GM18517 (cell line): Measurements from ENCODE around the gene PSMB9.
A peak's percentile ranks its signal among the peaks of the same experiment; 100 is the strongest.

ENCODE experiments used
- ATAC-seq: cut with Tn5 transposase; IDR thresholded peaks from one replicate; pipeline ENCODE4 v1.9.1; 2021; ENCODE audit warnings: mild to moderate bottlenecking, moderate library complexity; ENCODE audit not compliant: unreplicated experiment

PSMB9 gene

DNA sequence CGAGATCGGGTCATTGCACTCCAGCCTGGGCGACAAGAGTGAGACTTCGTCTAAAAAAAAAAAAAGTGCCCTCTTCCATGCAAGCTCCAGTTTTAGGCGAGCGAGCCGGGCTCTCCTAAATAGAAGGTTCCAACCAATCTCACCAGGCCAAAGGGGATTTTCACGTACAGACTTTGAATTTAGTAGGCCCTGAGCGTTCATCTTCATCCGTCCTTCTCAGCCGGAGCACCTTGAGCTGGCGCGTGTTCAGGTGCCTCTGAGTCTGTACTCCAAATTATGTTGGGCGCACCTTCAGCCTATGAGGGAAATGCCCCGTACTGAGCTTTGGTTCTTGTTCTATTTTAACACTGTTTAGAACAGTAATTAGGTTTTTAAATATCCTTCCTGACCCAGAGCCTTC, 14.6 kb upstream of the PSMB9 start:
- no peak for ATAC-seq

DNA sequence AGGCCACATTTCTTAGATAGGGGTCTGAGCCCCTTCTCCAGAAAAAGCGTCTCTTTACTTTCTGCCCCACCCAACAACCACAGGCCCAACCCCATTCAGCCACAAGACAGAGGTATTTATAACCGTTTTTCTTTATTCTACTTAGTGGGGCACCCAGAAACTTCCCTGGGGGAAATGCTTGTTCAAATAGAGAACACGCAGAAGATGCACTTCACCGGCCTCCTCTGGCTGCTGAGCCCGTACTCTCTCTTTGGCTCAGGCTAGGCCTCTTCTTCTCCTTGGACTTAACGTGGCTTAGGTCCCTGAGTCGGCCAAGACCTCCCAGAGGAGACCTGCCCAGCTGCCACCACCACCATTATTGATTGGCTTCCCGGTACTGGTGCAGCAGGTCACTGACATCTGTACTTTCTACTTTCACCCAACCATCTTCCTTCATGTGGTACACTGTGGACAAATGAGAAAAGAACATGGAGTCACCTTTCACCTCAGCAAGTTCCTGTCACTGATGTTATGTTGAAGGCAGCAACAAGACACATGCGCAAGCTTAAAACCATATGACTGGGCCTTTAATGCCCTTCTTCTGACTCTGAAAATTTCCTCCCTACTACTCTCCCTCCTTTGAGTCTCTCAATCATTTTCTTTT, 13.3 kb upstream of the PSMB9 start:
- ATAC-seq = no peak

DNA sequence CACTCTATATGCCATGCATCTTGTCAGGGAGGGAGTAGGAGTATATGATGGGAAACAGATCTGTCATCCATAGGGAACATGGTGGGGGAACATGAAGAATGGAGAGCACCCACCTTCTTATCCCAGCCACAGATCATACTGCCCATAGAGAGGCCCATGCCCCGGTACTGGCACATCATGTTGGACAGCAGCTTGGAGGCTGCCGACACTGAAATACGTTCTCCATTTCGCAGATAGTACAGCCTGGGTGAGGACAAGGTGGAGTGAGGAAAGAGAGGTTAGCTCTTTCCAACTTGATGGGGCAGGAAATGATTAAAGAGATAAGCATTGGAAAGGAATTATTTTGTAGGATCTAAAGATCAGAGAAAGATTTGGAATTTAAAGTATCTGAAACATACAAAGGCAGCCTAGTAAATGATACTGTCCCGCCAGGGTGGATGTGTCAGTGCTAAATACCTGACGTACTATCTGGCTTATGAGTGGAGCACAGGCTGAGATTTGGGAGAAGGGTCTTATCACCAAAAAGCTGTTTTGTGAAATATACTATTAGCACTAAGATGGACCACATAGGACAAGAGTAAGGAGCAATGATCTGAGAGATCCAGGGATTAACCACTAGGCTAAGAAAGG, 11.9 kb upstream of the PSMB9 start:
- ATAC-seq = no peak

DNA sequence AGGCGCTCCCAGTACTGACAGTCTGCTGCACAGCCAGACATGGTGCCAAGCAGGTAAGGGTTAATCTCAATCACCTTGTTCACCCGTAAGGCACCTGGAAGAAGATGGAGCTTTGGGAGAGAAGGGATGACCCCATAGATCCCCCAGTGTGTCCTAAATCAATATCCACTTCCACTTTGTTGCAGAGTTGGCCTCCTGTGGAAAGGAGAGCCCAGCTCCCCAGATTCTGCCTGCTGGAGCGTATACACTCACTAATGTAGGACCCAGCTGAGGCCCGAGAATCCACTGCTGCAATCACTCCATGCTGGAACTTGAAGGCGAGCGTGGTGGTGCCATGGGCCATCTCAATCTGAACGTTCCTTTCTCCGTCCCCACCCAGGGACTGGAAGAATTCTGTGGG, 11.3 kb upstream of the PSMB9 start:
- no peak for ATAC-seq

GRCh38 chr6:32843331-32843978, 10.5 kb upstream of the PSMB9 start:
- ATAC-seq = no peak

DNA sequence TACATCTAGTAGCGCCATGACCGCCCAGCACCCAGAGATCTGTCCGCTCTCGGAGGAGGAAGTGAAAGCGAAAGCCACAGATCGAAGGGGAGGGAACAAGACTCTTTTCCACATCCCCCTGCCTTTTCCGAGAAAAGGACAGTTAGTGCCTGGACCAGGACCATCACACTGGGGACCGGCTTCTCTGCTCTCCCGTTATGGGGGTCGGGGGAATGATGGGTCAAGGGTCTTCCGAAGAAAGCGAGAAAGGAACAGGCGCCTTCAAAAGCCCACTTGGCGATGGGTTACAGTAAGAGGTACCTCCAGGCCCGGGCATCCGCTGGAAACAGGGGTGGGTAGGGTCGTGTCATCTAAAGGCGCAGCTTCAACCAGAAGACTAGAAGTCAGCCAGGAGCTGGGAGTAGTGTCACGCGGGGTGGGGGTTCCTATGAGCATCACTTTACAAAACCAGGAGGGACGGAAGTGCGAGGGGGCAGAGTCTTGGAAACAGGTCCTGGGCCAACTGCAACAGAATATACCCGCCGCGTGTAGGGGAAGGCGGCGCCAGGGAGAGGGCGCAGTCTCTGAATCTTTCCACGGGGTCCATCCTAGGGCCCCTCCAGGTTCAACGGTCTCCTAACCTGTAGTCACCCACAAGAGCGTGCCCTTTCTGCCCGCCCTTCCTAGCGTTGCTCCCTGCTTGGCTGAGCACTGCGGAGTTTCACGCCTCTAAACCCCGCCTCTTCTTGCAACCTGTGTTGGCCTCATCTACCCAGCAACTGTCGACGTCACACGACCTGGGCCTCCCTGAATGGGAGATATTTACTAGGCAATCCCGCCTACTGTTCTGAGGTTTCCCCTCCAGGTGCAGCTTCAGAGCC, 9.8 kb upstream of the PSMB9 start, which contains the start of gene PSMB8:
Gene PSMB8, minus strand, starts transcription at position 69 of the 860 bp plus-strand sequence. Its CDS starts 51 bp downstream, at position 18.
- peak; percentile 73 for ATAC-seq

DNA sequence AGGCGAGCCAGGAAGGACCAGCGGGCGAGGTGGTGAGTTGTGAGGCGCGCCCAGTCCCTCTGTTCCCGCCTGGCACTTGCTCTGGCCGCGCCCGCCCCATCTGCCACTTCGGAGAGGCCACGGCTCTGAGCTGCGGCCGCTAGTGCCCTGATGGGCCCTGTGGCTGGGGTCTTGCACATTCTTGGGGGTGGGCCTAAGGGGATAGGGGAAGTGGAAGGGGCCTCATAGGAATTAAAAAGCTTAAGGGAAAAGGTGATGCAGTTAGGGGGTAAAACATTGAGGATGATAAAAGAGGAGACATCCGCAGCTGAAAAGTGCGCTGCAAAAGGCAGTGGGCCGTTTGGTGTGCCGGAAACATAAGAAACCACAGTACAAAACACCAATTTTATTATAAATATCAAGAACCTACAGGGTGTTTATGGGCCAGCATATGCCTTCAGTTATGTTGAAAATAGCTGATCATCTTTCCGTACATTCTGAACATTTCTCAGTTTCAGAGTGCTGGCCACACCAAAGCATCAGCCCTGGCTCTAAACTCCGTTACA, 9.1 kb upstream of the PSMB9 start:
- ATAC-seq = no peak

- ATAC-seq = no peak
These were observed 8.6 kb upstream of the PSMB9 start for GRCh38 chr6:32845384-32845884.

DNA sequence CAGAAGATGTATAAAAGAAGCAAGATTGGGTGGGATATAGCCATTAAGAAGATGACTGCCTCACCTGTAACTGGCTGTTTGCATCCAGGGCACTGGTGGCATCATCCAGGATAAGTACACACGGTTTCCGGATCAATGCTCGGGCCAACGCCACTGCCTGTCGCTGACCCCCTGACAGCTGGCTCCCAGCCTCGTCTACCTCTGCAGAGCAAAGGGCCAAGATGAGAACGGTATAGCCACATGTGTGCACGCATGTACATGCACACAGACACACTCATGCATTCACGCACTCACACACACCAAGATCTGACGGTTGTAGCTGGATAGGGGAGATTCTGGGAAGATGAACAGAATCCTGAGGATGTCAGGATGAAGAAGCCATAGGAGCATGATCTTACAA, 7.0 kb upstream of the PSMB9 start:
- ATAC-seq = no peak

GRCh38 chr6:32847795-32848194, 6.2 kb upstream of the PSMB9 start:
- ATAC-seq = no peak

DNA sequence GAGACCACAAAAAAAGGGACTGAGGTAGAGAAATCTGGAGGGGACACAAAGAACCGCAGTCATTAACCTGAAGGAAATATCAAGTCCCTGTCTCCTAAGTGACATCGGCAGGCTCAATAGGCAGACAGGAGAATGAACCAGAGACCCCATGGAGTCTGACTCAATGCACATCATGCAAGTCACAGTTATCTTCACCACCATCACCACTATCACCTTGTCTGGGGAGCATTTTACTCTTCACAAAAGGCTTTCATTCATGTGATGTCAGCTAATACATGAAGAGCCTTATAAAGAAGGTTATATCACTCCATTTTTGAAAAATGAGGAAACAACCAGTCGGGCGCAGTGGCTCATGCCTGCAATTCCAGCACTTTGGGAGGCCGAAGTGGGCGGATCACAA, 4.9 kb upstream of the PSMB9 start:
- no peak for ATAC-seq

DNA sequence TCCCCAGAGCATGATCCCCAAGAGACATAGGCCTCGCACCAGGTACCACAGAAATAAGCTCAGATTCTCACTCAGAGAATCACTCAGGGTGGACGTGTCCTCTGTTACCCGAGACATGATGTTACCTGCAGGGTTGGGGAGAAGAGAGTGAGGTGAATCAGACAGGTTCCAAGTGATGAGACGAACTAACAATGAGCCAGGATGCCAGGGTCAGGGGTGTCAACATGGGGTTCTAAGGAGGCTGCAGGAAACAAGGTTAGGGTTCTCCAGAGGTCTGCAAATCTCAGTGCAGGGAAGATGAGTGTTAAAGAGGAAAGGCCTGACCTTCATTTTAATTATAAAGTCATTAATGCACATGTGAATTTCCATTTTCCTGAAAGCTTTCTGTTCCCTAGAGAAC, 3.0 kb upstream of the PSMB9 start:
- no peak for ATAC-seq

GRCh38 chr6:32852018-32852843, 1.8 kb upstream of the PSMB9 start:
- ATAC-seq = no peak

GRCh38 chr6:32852844-32853540, 1.0 kb upstream of the PSMB9 start:
- ATAC-seq = peak; percentile 19

DNA sequence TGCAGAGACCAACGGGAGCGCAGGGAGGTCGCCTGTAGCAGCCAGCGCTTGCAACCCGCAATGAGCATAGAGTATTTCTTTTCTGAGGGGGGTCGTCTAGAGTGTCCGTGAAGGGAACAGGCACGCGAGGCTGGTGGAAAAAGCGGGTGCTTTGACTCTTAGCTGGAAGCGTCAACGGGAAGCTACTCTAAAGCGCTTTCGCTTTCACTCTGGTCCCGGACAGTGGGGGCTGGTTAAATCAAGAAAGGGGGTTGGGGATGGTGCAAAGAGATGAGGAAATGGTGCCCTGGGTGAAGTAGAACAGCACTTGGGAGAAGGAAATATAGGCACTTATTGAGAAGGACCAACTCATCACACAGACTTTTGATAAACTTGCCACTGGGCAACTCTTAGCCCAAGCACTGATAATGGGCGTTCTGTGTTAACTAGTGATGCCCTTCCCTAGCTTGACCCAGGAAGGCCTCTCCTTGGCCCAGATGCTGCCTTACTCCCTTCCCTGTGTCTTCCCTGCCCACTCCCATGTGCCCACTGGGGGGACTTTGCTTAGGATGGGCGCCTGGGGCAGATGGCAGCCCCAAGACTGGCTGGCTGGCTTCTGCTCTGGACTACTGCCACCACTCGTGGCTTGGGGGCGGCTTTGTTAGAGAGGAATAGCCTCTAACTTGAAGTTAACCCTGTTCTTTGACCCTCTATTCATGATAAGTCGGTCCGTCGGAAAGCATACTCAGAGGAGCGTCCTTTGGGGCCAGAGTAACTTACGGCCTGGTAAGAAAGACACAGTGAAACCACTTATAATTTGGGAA, 585 bp downstream of the PSMB9 start:
- peak; percentile 8 for ATAC-seq

DNA sequence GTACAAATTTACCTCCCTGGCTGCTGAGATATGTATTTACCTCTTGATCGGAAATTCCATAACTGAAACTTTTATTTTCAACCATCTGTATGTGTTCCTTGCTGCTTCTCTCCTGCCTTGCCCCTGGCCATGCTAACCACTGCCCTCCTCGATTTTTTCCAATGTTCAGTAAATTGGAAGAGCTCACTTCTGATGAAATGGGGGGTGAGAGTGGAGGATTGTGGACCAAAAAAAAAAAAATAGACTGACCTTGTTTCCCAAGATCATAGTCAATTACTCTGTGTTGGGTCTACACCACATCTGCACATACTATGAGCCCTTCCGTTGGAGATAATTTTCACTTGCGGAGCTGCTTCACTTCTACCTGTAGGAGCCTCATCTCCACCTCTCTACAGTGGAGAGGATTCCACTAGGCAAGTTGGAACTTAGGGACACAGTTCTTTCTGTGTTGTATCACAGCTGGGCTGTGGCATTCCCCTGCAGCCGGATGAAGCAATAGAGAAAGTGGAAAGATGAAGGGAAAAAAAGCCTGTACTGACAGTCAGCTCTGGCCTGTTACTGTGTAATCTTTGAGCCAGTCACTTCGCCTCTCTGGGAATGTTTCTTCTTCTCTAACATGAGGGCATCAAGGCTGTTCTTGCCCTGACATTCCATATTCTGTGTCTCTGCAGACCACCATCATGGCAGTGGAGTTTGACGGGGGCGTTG, 1.6 kb downstream of the PSMB9 start:
- ATAC-seq = no peak

DNA sequence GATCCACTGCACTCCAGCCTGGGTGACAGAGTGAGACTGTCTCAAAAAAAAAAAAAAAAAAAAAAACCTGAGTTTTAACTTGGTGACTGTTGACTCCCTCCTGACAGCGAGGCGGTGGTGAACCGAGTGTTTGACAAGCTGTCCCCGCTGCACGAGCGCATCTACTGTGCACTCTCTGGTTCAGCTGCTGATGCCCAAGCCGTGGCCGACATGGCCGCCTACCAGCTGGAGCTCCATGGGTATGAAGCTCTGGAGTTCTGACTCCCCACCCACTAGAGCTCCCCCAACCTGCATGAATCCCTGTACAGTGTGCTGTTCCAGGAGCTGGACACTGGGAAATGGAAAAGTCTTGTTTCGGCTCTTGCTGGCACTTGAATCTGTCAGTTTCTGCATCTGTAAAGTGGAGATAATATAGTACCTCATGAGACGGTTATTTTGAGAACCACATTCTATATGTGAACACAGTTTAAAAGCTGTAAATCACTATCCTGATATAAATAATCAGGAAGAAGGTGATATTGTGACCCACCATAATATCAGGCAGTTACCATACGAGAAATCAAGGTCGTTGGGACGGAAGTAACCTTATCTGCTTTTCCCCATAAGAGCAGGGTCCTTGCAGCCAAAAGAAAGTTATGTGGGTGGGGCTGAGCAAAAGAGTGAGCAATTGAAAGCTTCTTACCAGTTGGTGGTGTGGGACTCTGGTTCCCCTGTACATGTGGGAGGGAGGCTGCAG, 3.3 kb downstream of the PSMB9 start:
- no peak for ATAC-seq
